ENCODE data around the gene SLC22A23. TPM values are rescaled to one million over a fixed set of nuclear protein-coding genes. Genes with fewer than 3 reads are reported as not detected.

SLC22A23 gene
- polyA plus RNA-seq, 6 donors from 2014 or later = 0.43 to 0.61 (median 0.52) TPM; not detected in 2

DNA sequence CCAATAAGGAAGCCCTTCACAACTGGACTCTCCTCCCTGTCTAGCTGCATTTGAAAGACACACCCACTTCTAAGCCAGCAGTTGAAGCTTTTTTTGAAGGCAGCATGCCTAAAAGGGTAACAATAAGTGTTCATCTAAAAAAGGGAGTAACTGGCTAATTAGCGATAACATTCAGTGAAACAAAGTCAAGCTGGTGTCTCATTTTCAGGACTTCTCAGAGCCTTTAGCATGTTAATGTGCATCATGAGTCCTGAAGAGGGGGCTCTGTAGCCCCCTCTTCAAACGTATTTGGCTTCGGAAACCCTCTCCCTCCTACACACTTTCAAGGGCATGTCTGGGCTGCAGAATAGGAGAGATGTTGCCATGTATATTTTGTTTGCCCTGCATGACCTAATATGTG is 28.1 kb downstream of the SLC22A23 start:
- no peak for DNase-seq
- Mint-ChIP-seq H3K4me3 (no peak overlapping the region), H3K36me3 (no peaks in the 10 kb centered on the region), H3K27me3 (peaks cover 9 to 51% (median 49%) of the 10 kb centered on the region in 3 donors), H3K27ac (no peak overlapping the region), H3K9me3 (no peaks in the 10 kb centered on the region), H3K4me1 (peaks cover 0 to 4% (median 0%) of the 10 kb centered on the region in 3 donors)
- no peak for ATAC-seq (ENCODE audit: low read depth in 2 of 2)

DNA sequence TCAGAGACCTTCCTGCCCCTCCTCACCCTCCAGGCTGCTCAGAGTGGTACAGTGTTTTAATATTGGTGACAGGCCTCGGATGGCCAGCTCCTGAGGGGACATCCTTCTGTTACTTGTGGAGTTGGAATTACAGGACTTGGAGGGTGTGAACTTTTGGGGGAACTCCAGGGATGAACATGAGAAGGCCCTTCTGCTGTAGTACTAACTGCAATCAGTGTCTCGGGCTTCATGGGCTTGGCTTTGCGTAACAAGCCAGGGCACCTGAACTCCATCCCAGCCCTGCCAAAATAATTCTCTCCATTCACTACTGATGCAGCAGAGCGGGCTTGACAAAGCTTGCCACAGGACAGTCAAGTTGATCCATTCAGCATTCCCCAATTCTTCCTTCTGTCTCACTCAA is 28.6 kb downstream of the SLC22A23 start:
- Mint-ChIP-seq H3K4me3 (no peak overlapping the region), H3K27ac (no peak overlapping the region), H3K9me3 (no peaks in the 10 kb centered on the region), H3K27me3 (peaks cover 9 to 53% (median 51%) of the 10 kb centered on the region in 3 donors), H3K4me1 (no peaks in the 10 kb centered on the region), H3K36me3 (no peaks in the 10 kb centered on the region)
- no peak for ATAC-seq (ENCODE audit: low read depth in 2 of 2)
- no peak for DNase-seq

DNA sequence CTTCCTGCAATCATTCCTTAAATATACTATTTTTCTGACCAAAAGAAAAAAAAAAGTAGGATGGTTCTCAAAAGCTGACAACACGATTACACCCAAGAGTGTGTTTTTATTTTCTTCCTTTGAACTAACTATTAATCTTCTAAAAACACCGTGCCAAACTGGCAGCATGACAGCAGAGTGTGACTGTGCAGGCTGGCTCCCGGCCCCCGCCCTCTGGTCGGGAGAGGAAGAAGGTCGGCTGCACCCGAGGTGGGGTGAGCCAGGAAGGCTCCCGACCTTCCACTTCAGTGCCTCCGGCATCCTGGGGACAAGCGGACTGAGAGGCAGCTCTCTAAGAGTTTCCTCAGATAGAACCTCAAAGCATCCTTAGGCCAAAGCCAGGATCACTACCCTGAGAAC is 29.2 kb downstream of the SLC22A23 start:
- no peak overlapping the region for H3K27ac Mint-ChIP-seq
- no peak for DNase-seq

DNA sequence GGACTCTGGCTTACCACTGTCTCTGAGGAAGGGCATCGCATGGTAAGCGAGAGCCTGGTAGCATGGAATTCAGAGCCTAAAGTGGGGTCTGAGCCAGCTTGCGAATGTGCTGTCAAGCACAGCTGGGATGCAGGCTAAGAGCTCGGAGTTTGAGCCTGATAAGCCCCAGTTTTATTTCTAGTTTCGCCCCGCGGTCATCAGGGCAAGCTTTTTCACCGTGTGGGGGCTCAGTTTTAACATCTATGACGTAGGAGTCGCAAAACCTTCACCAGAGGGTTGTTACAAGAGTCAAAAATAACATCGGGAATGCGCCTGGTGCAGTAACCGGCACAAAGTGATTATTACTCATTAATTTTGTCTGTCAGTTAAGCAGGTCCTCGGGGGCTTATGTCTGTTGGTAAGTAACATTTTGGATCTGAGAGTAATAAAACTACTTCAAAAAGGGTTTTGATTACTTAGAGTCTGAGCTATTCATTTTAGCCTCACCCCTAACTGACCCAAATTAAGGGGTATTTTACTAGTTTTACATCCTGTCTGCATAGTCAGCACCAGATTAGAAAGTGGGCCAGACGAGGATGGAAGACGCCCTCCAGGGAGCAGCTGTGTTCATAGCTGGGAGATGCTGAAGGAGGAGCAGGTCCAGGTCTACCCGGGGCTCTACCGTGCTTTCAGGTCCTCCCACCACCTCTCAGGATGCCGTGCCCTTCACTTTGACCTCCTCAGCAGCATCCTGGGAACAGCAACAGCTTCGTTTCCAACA is 29.7 kb downstream of the SLC22A23 start:
- no peak overlapping the region for H3K4me3 Mint-ChIP-seq
- peak overlapping the region in 1 of 6 donors; percentile 37 for H3K27ac Mint-ChIP-seq
- no peaks in the 10 kb centered on the region for H3K9me3 Mint-ChIP-seq
- DNase-seq = no peak
- no peaks in the 10 kb centered on the region for H3K36me3 Mint-ChIP-seq
- ATAC-seq (ENCODE audit: low read depth in 2 of 2) = no peak
- H3K27me3 Mint-ChIP-seq = peaks cover 15 to 61% (median 61%) of the 10 kb centered on the region in 3 donors
- no peaks in the 10 kb centered on the region for H3K4me1 Mint-ChIP-seq

More for the DNA sequence above, 29.2 kb downstream of the SLC22A23 start:
- Mint-ChIP-seq H3K4me1 (no peaks in the 10 kb centered on the region), H3K4me3 (no peak overlapping the region), H3K36me3 (no peaks in the 10 kb centered on the region), H3K9me3 (no peaks in the 10 kb centered on the region), H3K27me3 (peaks cover 9 to 59% (median 56%) of the 10 kb centered on the region in 3 donors)
- no peak for ATAC-seq (ENCODE audit: low read depth in 2 of 2)

DNA sequence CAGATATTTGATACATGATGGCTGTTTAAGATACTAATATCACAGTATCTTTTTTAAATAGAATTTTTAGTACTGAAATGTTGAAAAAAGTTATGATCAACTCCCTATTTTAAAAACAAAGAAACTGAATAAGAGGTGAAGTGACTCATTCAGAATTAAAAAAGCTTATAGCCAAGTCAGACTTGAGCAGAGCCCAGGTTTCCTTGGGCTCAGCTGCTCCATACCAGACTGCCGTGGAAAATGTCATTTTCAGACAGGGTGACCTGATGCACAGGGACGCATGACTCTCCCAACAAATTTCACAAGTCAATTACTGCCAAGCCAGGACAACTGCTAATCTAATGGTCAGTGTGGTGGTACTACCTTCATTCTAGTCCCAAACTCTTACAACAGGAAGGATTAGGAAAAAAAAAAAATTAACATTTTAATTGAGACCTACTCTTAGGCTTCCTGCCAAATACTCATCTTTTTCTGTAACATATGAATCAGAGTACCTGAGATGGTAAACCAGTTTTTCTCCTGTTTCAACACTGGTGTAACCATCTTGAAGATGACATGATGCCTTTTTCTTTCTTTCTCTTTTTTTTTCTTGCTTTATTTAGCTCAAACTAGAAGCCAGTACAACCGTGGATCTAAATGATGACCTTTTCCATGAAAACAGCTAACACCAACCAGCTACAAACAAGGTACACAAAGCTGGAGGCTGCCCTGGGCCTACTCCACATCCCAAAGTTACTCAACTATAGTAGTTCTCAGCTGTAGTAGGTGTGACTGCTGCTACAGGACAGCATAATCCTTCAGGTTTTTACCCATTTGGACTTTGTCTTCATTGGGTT is 30.5 kb downstream of the SLC22A23 start:
- Mint-ChIP-seq H3K4me1 (no peaks in the 10 kb centered on the region), H3K36me3 (no peaks in the 10 kb centered on the region), H3K9me3 (no peaks in the 10 kb centered on the region), H3K4me3 (no peak overlapping the region), H3K27ac (no peak overlapping the region), H3K27me3 (peaks cover 21 to 61% (median 58%) of the 10 kb centered on the region in 3 donors)
- ATAC-seq (ENCODE audit: low read depth in 2 of 2) (no peak), DNase-seq (no peak)

DNA sequence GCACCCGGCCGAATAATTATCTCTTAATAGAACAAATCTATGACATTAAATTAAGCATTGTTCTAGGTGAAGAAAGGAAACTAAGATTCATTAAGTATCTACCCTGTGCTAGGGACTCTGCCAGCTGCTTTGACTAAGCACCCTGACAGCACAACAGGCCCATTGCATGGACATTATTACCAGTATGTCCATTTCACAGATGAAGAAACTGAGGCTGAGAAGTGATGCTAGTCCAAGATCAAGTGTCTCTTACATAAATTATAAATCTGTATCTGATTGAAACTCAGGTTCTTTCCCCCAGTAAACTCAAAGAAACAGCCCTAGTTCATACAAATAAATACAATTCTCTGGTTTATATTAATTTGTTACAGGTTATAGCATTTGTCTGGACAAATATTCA is 31.3 kb downstream of the SLC22A23 start:
- no peaks in the 10 kb centered on the region for H3K4me1 Mint-ChIP-seq

DNA sequence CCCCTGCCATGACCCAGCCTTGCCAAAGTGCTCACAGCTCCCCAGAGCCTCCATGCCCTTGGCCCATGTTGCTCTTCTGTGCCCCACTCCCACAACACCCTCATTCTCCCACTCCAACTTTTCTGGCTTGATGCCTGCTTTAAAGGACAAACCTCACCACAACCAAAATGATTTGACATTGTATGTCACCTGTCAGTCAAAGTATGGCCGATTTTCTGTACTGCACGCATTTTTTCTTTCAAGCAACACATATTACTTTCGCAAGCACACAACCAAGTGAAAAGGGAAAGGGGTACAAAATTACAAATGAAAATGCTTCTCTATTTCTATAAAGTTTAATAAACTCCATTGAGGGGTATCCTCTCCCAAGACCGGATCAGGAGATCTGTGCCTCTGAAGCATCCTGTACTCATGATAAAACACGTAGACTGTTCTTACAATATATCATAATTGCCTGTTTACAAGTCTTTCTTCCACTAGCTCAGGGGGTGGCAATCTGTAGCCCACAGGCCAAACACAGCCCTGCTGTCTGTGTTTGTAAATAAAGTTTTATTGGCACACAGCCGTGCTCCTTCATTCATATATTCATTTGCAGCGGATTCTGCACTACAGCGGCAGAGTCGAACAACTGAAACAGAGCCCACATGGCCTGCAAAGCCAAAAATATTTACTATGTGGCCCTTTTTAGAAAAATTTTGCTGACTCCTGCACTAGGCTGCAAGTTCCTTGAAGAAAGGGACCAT is 32.5 kb downstream of the SLC22A23 start:
- no peaks in the 10 kb centered on the region for H3K36me3 Mint-ChIP-seq
- H3K9me3 Mint-ChIP-seq = no peaks in the 10 kb centered on the region
- H3K4me1 Mint-ChIP-seq = no peaks in the 10 kb centered on the region
- no peak overlapping the region for H3K27ac Mint-ChIP-seq
- no peak overlapping the region for H3K4me3 Mint-ChIP-seq
- ATAC-seq (ENCODE audit: low read depth in 2 of 2) (no peak), DNase-seq (no peak)
- peaks cover 21 to 57% (median 49%) of the 10 kb centered on the region in 3 donors for H3K27me3 Mint-ChIP-seq

More for the DNA sequence above, 31.3 kb downstream of the SLC22A23 start:
- no peak overlapping the region for H3K4me3 Mint-ChIP-seq
- ATAC-seq (ENCODE audit: low read depth in 2 of 2) (no peak), DNase-seq (no peak)
- no peaks in the 10 kb centered on the region for H3K9me3 Mint-ChIP-seq
- H3K36me3 Mint-ChIP-seq = no peaks in the 10 kb centered on the region
- peaks cover 21 to 61% (median 51%) of the 10 kb centered on the region in 3 donors for H3K27me3 Mint-ChIP-seq
- no peak overlapping the region for H3K27ac Mint-ChIP-seq

DNA sequence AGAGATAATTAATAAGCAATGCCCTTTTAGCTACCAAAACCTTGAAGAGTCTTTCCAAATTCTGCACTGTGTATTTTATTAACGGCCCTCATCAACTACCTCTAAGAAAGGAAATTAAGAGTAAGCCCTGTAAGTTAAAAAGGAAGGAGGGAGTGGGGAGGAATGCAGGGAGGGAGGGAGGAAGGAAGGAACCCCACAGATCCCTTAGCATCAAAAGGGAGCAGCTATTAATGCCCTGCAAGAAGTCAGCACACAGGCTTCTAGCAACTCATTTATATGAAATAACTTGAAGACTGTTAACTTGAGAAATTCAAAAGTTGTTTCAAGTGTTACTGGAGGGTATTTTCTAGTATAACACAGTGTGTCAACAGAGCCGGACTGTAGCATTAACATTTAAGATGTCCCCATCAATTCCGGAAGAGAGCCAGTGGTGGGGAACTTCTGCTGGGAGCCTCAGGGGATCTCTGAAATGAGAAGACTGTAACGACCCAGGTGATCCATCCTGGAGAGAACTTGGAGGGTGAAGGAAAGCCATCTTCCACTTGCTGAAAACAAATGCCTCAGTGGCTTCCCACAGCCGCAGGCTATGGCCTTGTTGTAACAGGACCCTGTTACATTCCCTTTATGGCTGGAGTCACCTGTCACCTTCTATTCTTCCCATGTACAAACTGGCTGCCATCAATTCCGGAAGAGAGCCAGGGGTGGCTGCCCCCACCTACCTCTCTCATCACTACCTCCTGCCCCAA is 33.2 kb downstream of the SLC22A23 start:
- ATAC-seq (ENCODE audit: low read depth in 2 of 2) = no peak

DNA sequence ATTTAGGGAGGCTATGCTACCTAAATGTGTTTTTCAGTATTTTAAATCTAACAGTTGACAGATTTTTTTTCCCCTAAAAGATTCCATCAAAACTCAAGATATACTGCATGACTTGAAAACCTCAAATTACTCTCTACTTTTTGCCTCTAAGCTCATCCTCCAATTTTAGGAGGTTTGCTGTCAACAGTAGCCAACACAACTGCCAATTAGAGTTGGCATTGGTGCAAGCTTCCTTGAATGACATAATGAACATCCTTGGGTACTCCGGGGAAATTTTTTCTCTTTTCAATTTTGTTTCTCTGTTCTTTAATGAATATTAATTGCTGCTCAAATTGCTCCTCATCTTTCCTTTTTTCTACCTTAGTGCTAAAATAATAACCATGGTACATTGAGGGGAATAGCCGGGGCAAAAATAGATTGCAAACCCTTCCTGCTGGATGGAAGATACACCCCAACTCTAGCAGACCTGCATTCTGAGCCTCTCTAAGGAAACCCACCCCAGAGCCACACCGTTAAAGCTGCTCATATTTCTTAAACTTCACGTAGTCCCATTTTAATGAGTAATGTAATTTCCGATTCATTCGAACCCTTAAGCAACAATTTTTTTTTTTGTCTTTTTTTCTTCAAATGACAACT is 34.3 kb downstream of the SLC22A23 start:
- Mint-ChIP-seq H3K4me1 (no peaks in the 10 kb centered on the region), H3K9me3 (no peaks in the 10 kb centered on the region), H3K27ac (no peak overlapping the region), H3K4me3 (no peak overlapping the region), H3K27me3 (peaks cover 16 to 48% (median 38%) of the 10 kb centered on the region in 3 donors), H3K36me3 (no peaks in the 10 kb centered on the region)
- no peak for ATAC-seq (ENCODE audit: low read depth in 2 of 2)
- no peak for DNase-seq

More for the DNA sequence above, 33.2 kb downstream of the SLC22A23 start:
- Mint-ChIP-seq H3K27ac (no peak overlapping the region), H3K27me3 (peaks cover 21 to 59% (median 48%) of the 10 kb centered on the region in 3 donors), H3K36me3 (no peaks in the 10 kb centered on the region), H3K9me3 (no peaks in the 10 kb centered on the region), H3K4me3 (no peak overlapping the region), H3K4me1 (no peaks in the 10 kb centered on the region)
- no peak for DNase-seq

DNA sequence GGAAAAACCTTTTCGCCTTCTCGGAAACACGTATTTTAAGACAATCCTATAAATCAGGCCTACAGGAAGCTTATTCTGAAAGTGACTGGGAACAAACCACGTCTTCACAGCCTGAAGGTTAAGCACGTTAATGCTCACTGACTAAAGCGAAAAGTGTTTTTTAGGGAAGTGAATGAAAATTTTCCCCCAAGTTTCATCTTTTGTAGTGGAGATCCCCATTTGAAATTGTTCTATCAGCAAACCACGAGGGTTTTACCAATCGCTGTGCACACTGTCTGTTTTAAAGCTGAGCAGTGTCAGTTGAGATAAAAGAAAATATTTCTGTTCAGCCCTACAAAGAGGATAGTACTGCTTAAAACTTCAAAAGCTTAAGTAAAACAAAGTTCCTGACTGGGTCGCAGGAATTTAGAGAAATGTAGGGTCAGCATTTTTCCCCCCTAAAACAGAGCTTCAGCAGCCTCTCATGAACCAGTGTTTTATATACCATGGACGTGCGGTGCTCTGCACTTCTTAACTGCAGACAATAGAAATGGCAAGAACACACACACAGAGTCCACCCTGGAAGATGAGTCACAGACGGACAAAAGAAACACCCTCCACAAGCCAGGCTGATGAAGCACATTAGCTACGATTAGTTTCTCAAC is 34.9 kb downstream of the SLC22A23 start:
- no peaks in the 10 kb centered on the region for H3K36me3 Mint-ChIP-seq
- H3K4me3 Mint-ChIP-seq = no peak overlapping the region
- no peaks in the 10 kb centered on the region for H3K4me1 Mint-ChIP-seq
- H3K27ac Mint-ChIP-seq = no peak overlapping the region
- peaks cover 16 to 47% (median 37%) of the 10 kb centered on the region in 3 donors for H3K27me3 Mint-ChIP-seq
- ATAC-seq (ENCODE audit: low read depth in 2 of 2) (no peak), DNase-seq (no peak)
- no peaks in the 10 kb centered on the region for H3K9me3 Mint-ChIP-seq

DNA sequence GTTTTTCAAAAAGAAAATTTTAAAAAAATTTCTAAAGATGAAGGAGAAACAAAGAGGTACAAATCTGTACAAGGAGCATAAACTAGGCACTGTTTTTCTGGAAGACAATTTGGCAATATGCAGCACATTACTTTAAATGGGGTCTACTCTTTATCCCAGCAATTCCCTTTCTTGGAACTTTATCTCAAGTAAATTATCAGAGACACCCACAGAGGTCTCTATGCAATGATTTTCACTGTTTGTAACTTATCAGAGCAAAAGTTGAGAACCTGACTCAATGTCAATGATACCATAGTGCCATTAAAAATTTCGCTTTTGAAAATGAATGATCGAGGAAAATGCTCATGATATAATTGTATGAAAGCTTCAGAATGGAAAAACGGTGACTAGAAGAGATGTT is 35.7 kb downstream of the SLC22A23 start:
- Mint-ChIP-seq H3K4me3 (no peak overlapping the region), H3K4me1 (no peaks in the 10 kb centered on the region), H3K27ac (no peak overlapping the region), H3K9me3 (no peaks in the 10 kb centered on the region), H3K27me3 (peaks cover 12 to 46% (median 34%) of the 10 kb centered on the region in 3 donors), H3K36me3 (no peaks in the 10 kb centered on the region)
- ATAC-seq (ENCODE audit: low read depth in 2 of 2) = no peak
- DNase-seq = no peak

DNA sequence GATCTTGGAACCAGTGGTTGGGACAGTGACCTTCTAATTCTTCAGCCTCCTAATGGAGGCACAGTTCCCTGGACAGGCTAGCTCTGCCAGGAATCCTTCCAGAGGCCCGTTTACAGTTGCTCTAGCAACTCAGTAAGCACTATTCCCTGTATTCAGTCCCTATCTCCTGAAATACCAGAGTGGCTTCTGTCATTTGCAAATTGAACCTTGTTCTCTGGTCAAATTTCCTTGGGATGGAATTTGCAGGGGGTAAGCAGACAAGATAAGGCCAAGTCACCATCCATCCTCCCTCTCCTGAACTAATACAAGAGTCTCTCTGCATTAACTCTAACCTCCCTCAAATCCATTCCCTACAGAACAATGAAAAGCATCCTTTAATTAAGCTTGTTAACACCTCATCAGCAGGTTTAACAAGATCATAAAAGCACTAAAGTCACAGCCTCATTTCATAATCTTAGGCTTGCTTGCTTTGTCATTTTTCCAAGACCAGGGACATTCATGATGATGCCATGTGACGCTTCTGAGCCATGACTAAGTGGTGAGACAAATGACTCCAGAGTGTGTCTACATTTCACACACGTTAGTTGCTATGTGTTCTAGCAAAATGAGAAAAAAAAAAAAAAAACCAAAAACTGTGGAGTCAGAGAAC is 37.1 kb downstream of the SLC22A23 start:
- Mint-ChIP-seq H3K27me3 (peaks cover 12 to 46% (median 34%) of the 10 kb centered on the region in 3 donors), H3K27ac (peak overlapping the region in 1 of 6 donors; percentile 57), H3K9me3 (no peaks in the 10 kb centered on the region), H3K36me3 (no peaks in the 10 kb centered on the region), H3K4me3 (no peak overlapping the region), H3K4me1 (peaks cover 0 to 3% (median 0%) of the 10 kb centered on the region in 3 donors)
- ATAC-seq (ENCODE audit: low read depth in 2 of 2) (no peak), DNase-seq (no peak)

All from naive B cell (primary cell).